ENCODE measurements around the gene SNX18.

Gene SNX18

GRCh38 chr5:54520438-54520846 lies 2.9 kb downstream of the SNX18 start:
- peak overlapping the region; percentile 90 for H3K27ac ChIP-seq (ENCODE audit: low read length)
- H3K4me3 ChIP-seq (ENCODE audit: low read depth in 1 of 2, low read length in 2 of 2), result peak overlapping the region; percentile 71 to 77
- no peaks in the 10 kb centered on the region for H3K9me3 ChIP-seq (ENCODE audit: control insufficient read depth in 1 of 2, low read length in 2 of 2)
- H3K36me3 ChIP-seq (ENCODE audit: control insufficient read depth in 1 of 2, insufficient read depth in 2 of 2, low read length in 2 of 2), result no peaks in the 10 kb centered on the region
- H3K4me1 ChIP-seq (ENCODE audit: control insufficient read depth in 1 of 2, insufficient read depth in 2 of 2, low read length in 2 of 2), result peaks cover 28 to 31% of the 10 kb centered on the region in 2 donors
- H3K27me3 ChIP-seq (ENCODE audit: low read depth, low read length), result no peaks in the 10 kb centered on the region

- Histone ChIP-seq H3K27me3 (ENCODE audit: low read depth, low read length) (no peaks in the 10 kb centered on the region), H3K36me3 (ENCODE audit: control insufficient read depth in 1 of 2, insufficient read depth in 2 of 2, low read length in 2 of 2) (no peaks in the 10 kb centered on the region), H3K27ac (ENCODE audit: low read length) (peak overlapping the region; percentile 90), H3K4me3 (ENCODE audit: low read depth in 1 of 2, low read length in 2 of 2) (peak overlapping the region; percentile 71 to 77), H3K9me3 (ENCODE audit: control insufficient read depth in 1 of 2, low read length in 2 of 2) (no peaks in the 10 kb centered on the region), H3K4me1 (ENCODE audit: control insufficient read depth in 1 of 2, insufficient read depth in 2 of 2, low read length in 2 of 2) (peaks cover 31 to 32% of the 10 kb centered on the region in 2 donors)
These were observed 3.4 kb downstream of the SNX18 start for GRCh38 chr5:54520940-54521339.

GRCh38 chr5:54521856-54522479 lies 4.4 kb downstream of the SNX18 start:
- Histone ChIP-seq H3K4me3 (ENCODE audit: low read depth in 1 of 2, low read length in 2 of 2) (peak overlapping the region; percentile 71 to 77), H3K27me3 (ENCODE audit: low read depth, low read length) (no peaks in the 10 kb centered on the region), H3K27ac (ENCODE audit: low read length) (peak overlapping the region; percentile 90), H3K4me1 (ENCODE audit: control insufficient read depth in 1 of 2, insufficient read depth in 2 of 2, low read length in 2 of 2) (peaks cover 32 to 36% of the 10 kb centered on the region in 2 donors), H3K36me3 (ENCODE audit: control insufficient read depth in 1 of 2, insufficient read depth in 2 of 2, low read length in 2 of 2) (no peaks in the 10 kb centered on the region), H3K9me3 (ENCODE audit: control insufficient read depth in 1 of 2, low read length in 2 of 2) (no peaks in the 10 kb centered on the region)

- H3K4me3 ChIP-seq (ENCODE audit: low read depth in 1 of 2, low read length in 2 of 2), result peak overlapping the region; percentile 43 to 47
- peaks cover 32 to 41% of the 10 kb centered on the region in 2 donors for H3K4me1 ChIP-seq (ENCODE audit: control insufficient read depth in 1 of 2, insufficient read depth in 2 of 2, low read length in 2 of 2)
- H3K27ac ChIP-seq (ENCODE audit: low read length), result peak overlapping the region; percentile 85
- no peaks in the 10 kb centered on the region for H3K27me3 ChIP-seq (ENCODE audit: low read depth, low read length)
- no peaks in the 10 kb centered on the region for H3K9me3 ChIP-seq (ENCODE audit: control insufficient read depth in 1 of 2, low read length in 2 of 2)
- no peaks in the 10 kb centered on the region for H3K36me3 ChIP-seq (ENCODE audit: control insufficient read depth in 1 of 2, insufficient read depth in 2 of 2, low read length in 2 of 2)
These were observed 6.0 kb downstream of the SNX18 start for GRCh38 chr5:54523534-54523933.

- Histone ChIP-seq H3K4me3 (ENCODE audit: low read depth in 1 of 2, low read length in 2 of 2) (peak overlapping the region; percentile 43 to 47), H3K9me3 (ENCODE audit: control insufficient read depth in 1 of 2, low read length in 2 of 2) (no peaks in the 10 kb centered on the region), H3K4me1 (ENCODE audit: control insufficient read depth in 1 of 2, insufficient read depth in 2 of 2, low read length in 2 of 2) (peaks cover 32 to 40% of the 10 kb centered on the region in 2 donors), H3K36me3 (ENCODE audit: control insufficient read depth in 1 of 2, insufficient read depth in 2 of 2, low read length in 2 of 2) (no peaks in the 10 kb centered on the region), H3K27me3 (ENCODE audit: low read depth, low read length) (no peaks in the 10 kb centered on the region), H3K27ac (ENCODE audit: low read length) (peak overlapping the region; percentile 85)
These were observed 6.5 kb downstream of the SNX18 start for GRCh38 chr5:54524082-54524481.

GRCh38 chr5:54524704-54525103 lies 7.1 kb downstream of the SNX18 start:
- Histone ChIP-seq H3K27me3 (ENCODE audit: low read depth, low read length) (no peaks in the 10 kb centered on the region), H3K4me1 (ENCODE audit: control insufficient read depth in 1 of 2, insufficient read depth in 2 of 2, low read length in 2 of 2) (peaks cover 32 to 35% of the 10 kb centered on the region in 2 donors), H3K36me3 (ENCODE audit: control insufficient read depth in 1 of 2, insufficient read depth in 2 of 2, low read length in 2 of 2) (no peaks in the 10 kb centered on the region), H3K27ac (ENCODE audit: low read length) (peak overlapping the region; percentile 85), H3K4me3 (ENCODE audit: low read depth in 1 of 2, low read length in 2 of 2) (peak overlapping the region; percentile 43 to 47), H3K9me3 (ENCODE audit: control insufficient read depth in 1 of 2, low read length in 2 of 2) (no peaks in the 10 kb centered on the region)

- no peak overlapping the region for H3K4me3 ChIP-seq (ENCODE audit: low read depth in 1 of 2, low read length in 2 of 2)
- no peak overlapping the region for H3K27ac ChIP-seq (ENCODE audit: low read length)
- H3K27me3 ChIP-seq (ENCODE audit: low read depth, low read length), result no peaks in the 10 kb centered on the region
- no peaks in the 10 kb centered on the region for H3K36me3 ChIP-seq (ENCODE audit: control insufficient read depth in 1 of 2, insufficient read depth in 2 of 2, low read length in 2 of 2)
- H3K4me1 ChIP-seq (ENCODE audit: control insufficient read depth in 1 of 2, insufficient read depth in 2 of 2, low read length in 2 of 2), result peaks cover 32 to 35% of the 10 kb centered on the region in 2 donors
- H3K9me3 ChIP-seq (ENCODE audit: control insufficient read depth in 1 of 2, low read length in 2 of 2), result no peaks in the 10 kb centered on the region
These were observed 7.7 kb downstream of the SNX18 start for GRCh38 chr5:54525261-54525660.

- Histone ChIP-seq H3K4me3 (ENCODE audit: low read depth in 1 of 2, low read length in 2 of 2) (no peak overlapping the region), H3K36me3 (ENCODE audit: control insufficient read depth in 1 of 2, insufficient read depth in 2 of 2, low read length in 2 of 2) (no peaks in the 10 kb centered on the region), H3K27me3 (ENCODE audit: low read depth, low read length) (no peaks in the 10 kb centered on the region), H3K9me3 (ENCODE audit: control insufficient read depth in 1 of 2, low read length in 2 of 2) (no peaks in the 10 kb centered on the region), H3K27ac (ENCODE audit: low read length) (no peak overlapping the region), H3K4me1 (ENCODE audit: control insufficient read depth in 1 of 2, insufficient read depth in 2 of 2, low read length in 2 of 2) (peaks cover 32 to 35% of the 10 kb centered on the region in 2 donors)
These were observed 8.1 kb downstream of the SNX18 start for GRCh38 chr5:54525692-54526091.

- Histone ChIP-seq H3K27me3 (ENCODE audit: low read depth, low read length) (no peaks in the 10 kb centered on the region), H3K9me3 (ENCODE audit: control insufficient read depth in 1 of 2, low read length in 2 of 2) (no peaks in the 10 kb centered on the region), H3K4me3 (ENCODE audit: low read depth in 1 of 2, low read length in 2 of 2) (no peak overlapping the region), H3K36me3 (ENCODE audit: control insufficient read depth in 1 of 2, insufficient read depth in 2 of 2, low read length in 2 of 2) (no peaks in the 10 kb centered on the region), H3K27ac (ENCODE audit: low read length) (no peak overlapping the region), H3K4me1 (ENCODE audit: control insufficient read depth in 1 of 2, insufficient read depth in 2 of 2, low read length in 2 of 2) (peaks cover 32 to 33% of the 10 kb centered on the region in 2 donors)
These were observed 9.2 kb downstream of the SNX18 start for GRCh38 chr5:54526604-54527288.

GRCh38 chr5:54528633-54529209 lies 11.2 kb downstream of the SNX18 start:
- Histone ChIP-seq H3K4me1 (ENCODE audit: control insufficient read depth in 1 of 2, insufficient read depth in 2 of 2, low read length in 2 of 2) (peaks cover 21 to 42% of the 10 kb centered on the region in 2 donors), H3K36me3 (ENCODE audit: control insufficient read depth in 1 of 2, insufficient read depth in 2 of 2, low read length in 2 of 2) (no peaks in the 10 kb centered on the region), H3K4me3 (ENCODE audit: low read depth in 1 of 2, low read length in 2 of 2) (no peak overlapping the region), H3K27me3 (ENCODE audit: low read depth, low read length) (no peaks in the 10 kb centered on the region), H3K27ac (ENCODE audit: low read length) (no peak overlapping the region), H3K9me3 (ENCODE audit: control insufficient read depth in 1 of 2, low read length in 2 of 2) (no peaks in the 10 kb centered on the region)

GRCh38 chr5:54529565-54529964 lies 12.0 kb downstream of the SNX18 start:
- no peak overlapping the region for H3K4me3 ChIP-seq (ENCODE audit: low read depth in 1 of 2, low read length in 2 of 2)
- no peaks in the 10 kb centered on the region for H3K36me3 ChIP-seq (ENCODE audit: control insufficient read depth in 1 of 2, insufficient read depth in 2 of 2, low read length in 2 of 2)
- no peak overlapping the region for H3K27ac ChIP-seq (ENCODE audit: low read length)
- peaks cover 21 to 44% of the 10 kb centered on the region in 2 donors for H3K4me1 ChIP-seq (ENCODE audit: control insufficient read depth in 1 of 2, insufficient read depth in 2 of 2, low read length in 2 of 2)
- H3K9me3 ChIP-seq (ENCODE audit: control insufficient read depth in 1 of 2, low read length in 2 of 2), result no peaks in the 10 kb centered on the region
- H3K27me3 ChIP-seq (ENCODE audit: low read depth, low read length), result no peaks in the 10 kb centered on the region

Data from muscle layer of duodenum (tissue), 2 donors.